A673 (cell line): ENCODE measurements around the gene UGT1A4.

Source experiments
- EZH2 ChIP-seq: fragments of 200-600 bp; sonication (generic); IDR thresholded peaks from 2 replicates; pipeline ENCODE4 v1.6.1; 2017; ENCODE audit warnings: borderline replicate concordance, low read depth, mild to moderate bottlenecking, mixed read lengths, antibody characterized with exemption, low read length; ENCODE audit not compliant: poor library complexity, severe bottlenecking
- TF ChIP-seq, protein P1 (sequence below): fragments of 300-800, 200-600 bp; sonication (generic); conservative IDR thresholded peaks from 2 replicates; pipeline ENCODE4 v1.5.1; 2017; ENCODE audit warnings: low read depth, mild to moderate bottlenecking, antibody characterized with exemption, low read length, moderate library complexity, mixed read lengths

DNA sequence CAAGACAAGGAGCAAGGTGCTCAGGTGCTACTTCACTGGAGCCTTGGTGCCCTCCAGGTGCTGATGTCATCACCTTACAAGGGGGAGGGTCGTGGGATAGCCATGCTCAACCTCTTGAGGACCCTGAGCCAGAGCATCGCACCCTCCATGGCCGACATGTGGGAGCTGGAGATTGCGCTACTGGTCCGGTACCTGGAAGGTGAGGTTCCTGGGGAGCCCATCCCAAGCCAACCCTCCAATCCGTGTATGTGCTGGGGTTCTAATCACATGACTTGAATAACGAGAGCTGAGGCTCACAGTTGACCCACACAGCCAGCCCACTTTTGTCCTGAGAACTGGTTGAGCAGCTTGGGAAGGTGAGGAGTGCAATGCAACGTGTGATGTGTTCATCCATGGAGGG, 85.5 kb downstream of the UGT1A4 start:
- TF ChIP-seq, protein P1, sequence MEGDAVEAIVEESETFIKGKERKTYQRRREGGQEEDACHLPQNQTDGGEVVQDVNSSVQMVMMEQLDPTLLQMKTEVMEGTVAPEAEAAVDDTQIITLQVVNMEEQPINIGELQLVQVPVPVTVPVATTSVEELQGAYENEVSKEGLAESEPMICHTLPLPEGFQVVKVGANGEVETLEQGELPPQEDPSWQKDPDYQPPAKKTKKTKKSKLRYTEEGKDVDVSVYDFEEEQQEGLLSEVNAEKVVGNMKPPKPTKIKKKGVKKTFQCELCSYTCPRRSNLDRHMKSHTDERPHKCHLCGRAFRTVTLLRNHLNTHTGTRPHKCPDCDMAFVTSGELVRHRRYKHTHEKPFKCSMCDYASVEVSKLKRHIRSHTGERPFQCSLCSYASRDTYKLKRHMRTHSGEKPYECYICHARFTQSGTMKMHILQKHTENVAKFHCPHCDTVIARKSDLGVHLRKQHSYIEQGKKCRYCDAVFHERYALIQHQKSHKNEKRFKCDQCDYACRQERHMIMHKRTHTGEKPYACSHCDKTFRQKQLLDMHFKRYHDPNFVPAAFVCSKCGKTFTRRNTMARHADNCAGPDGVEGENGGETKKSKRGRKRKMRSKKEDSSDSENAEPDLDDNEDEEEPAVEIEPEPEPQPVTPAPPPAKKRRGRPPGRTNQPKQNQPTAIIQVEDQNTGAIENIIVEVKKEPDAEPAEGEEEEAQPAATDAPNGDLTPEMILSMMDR = no peak
- no peak for TF ChIP-seq EZH2
